ENCODE data around the gene DAGLA.

DAGLA gene, protein sequence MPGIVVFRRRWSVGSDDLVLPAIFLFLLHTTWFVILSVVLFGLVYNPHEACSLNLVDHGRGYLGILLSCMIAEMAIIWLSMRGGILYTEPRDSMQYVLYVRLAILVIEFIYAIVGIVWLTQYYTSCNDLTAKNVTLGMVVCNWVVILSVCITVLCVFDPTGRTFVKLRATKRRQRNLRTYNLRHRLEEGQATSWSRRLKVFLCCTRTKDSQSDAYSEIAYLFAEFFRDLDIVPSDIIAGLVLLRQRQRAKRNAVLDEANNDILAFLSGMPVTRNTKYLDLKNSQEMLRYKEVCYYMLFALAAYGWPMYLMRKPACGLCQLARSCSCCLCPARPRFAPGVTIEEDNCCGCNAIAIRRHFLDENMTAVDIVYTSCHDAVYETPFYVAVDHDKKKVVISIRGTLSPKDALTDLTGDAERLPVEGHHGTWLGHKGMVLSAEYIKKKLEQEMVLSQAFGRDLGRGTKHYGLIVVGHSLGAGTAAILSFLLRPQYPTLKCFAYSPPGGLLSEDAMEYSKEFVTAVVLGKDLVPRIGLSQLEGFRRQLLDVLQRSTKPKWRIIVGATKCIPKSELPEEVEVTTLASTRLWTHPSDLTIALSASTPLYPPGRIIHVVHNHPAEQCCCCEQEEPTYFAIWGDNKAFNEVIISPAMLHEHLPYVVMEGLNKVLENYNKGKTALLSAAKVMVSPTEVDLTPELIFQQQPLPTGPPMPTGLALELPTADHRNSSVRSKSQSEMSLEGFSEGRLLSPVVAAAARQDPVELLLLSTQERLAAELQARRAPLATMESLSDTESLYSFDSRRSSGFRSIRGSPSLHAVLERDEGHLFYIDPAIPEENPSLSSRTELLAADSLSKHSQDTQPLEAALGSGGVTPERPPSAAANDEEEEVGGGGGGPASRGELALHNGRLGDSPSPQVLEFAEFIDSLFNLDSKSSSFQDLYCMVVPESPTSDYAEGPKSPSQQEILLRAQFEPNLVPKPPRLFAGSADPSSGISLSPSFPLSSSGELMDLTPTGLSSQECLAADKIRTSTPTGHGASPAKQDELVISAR

DNA sequence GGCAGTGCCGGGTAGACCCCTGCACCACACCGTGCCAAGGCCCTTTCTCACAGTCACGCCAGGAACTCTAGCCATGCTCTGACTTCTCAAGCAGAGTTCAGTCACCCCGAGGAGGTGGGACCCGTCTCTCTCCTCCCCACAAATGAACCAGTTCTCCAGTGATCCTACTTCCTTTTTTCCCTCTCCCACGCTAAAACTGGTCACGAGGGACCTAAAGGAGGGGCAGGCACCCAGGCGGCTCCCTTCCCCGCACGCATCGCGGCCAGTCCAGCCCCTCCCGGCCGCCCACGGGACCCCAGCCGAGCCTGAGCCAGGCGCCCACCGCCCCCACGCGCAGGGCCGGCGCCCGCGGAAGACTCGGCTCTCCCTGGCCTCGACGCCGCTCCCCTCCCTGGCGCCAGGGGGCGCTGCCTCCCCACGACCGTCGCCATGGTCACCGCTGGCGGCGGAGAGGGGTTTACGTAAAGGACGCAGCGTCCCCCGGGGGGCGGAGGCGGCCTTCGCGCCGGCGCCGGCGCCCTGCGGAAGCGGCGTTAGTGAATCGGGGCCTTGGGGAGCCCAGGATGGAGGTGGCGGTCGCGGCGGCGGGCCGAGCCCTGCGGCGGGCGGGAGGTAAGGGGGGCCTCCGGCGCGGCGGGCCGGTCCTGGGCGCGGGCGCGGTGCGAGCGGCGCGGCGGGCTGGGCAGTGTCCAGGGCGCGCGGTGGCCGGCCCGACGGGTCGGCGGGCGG is at the start of gene DAGLA:
Gene DAGLA, plus strand, starts transcription at position 499 of the 729 bp plus-strand sequence. CDS start 39,765 bp downstream, outside the sequence.
- peak within 1 kb of the TSS; percentile 40 for H3K4me3 ChIP-seq (ENCODE audit: low read depth, low read length)
- TF ChIP-seq, protein P1, sequence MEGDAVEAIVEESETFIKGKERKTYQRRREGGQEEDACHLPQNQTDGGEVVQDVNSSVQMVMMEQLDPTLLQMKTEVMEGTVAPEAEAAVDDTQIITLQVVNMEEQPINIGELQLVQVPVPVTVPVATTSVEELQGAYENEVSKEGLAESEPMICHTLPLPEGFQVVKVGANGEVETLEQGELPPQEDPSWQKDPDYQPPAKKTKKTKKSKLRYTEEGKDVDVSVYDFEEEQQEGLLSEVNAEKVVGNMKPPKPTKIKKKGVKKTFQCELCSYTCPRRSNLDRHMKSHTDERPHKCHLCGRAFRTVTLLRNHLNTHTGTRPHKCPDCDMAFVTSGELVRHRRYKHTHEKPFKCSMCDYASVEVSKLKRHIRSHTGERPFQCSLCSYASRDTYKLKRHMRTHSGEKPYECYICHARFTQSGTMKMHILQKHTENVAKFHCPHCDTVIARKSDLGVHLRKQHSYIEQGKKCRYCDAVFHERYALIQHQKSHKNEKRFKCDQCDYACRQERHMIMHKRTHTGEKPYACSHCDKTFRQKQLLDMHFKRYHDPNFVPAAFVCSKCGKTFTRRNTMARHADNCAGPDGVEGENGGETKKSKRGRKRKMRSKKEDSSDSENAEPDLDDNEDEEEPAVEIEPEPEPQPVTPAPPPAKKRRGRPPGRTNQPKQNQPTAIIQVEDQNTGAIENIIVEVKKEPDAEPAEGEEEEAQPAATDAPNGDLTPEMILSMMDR (IDR thresholded peaks at IDR 0.05; ENCODE audit: low read depth, low read length) = peak; percentile 83

DNA sequence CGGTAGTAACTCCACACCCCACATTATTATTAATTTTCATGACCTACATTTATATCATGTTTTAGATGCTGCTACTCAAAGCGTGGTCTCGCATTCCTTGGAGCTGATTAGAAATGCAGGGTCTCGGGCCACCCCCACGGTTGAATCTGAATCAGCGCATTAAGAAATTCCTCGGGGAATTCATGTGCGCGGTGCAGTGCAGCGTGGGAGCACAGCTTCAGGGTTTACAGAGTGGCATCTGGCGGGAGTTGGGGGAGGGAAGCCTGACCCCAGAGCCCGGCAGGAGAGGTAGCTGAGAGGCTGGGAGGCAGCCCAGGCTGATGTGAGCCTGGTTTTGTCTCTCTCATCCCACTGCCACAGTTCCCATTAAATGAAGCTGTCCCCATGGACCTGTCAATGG is 48.1 kb upstream of the DAGLA start:
- H3K4me3 ChIP-seq (ENCODE audit: low read depth, low read length) = no peak overlapping the region
- TF ChIP-seq, protein P1 (IDR thresholded peaks at IDR 0.05; ENCODE audit: low read depth, low read length) = no peak

DNA sequence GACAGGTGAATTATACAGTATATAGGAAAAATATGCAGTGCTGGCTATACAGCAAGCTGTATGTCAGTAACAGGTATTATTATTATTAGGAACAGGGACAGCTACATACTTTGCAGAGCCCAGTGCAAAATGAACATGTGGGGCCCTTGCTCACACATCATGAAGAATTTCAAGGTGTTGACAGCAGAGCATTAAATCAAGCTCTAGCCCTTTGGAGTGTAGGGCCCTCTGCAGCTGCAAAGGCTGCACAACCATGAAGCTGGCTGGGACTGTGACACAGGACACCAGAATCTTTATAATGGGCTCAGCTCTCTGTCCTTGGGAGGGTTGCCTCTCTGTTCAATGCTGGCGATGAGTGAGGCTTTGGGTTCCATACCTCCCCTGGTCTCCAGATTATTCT is 44.9 kb upstream of the DAGLA start:
- no peak overlapping the region for H3K4me3 ChIP-seq (ENCODE audit: low read depth, low read length)
- TF ChIP-seq, protein P1 (IDR thresholded peaks at IDR 0.05; ENCODE audit: low read depth, low read length) = no peak

DNA sequence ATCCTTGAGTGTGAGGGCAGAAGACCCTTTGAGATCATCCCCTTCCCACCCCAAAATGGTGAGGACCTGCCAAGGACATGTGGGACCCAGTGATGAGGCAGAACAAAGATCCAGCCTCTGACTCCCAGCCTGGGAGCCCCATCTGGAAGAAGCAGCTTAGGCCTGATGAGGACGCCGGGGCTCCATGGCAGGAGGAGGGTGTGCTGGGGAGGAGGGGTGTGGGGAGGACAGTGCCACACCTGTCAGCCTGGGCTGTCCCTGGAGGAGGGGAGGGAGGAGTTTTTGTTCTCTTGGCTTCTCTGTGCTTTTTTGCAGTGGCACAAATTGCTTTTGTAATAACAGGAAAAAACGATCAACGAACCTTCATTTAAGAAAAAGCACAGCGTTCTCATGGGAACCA is 44.4 kb upstream of the DAGLA start:
- TF ChIP-seq, protein P1 (IDR thresholded peaks at IDR 0.05; ENCODE audit: low read depth, low read length) = no peak

DNA sequence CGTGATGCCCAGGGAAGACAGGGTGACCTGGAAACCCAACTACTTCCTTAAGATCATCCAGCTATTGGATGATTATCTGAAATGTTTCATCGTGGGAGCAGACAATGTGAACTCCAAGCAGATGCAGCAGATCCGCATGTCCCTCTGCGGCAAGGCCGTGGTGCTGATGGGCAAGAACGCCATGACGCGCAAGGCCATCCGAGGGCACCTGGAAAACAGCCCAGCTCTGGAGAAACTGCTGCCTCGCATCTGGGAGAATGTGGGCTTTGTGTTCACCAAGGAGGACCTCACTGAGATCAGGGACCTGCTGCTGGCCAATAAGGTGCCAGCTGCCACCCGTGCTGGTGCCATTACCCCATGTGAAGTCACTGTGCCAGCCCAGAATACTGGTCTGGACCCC is 43.5 kb upstream of the DAGLA start:
- TF ChIP-seq, protein P1 (IDR thresholded peaks at IDR 0.05; ENCODE audit: low read depth, low read length) = no peak

More for the DNA sequence above, 44.4 kb upstream of the DAGLA start:
- no peak overlapping the region for H3K4me3 ChIP-seq (ENCODE audit: low read depth, low read length)

DNA sequence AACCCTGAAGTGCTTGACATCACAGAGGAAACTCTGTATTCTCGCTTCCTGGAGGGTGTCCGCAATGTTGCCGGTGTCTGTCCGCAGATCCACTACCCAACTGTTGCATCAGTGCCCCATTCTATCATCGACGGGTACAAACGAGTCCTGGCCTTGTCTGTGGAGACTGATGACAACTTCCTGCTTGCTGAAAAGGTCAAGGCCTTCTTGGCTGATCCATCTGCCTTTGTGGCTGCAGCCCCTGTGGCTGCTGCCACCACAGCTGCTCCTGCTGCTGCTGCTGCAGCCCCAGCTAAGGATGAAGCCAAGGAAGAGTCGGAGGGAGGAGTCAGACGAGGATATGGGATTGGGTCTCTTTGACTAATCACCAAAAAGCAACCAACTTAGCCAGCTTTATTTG is 42.9 kb upstream of the DAGLA start:
- no peak overlapping the region for H3K4me3 ChIP-seq (ENCODE audit: low read depth, low read length)
- TF ChIP-seq, protein P1 (IDR thresholded peaks at IDR 0.05; ENCODE audit: low read depth, low read length) = no peak

More for the DNA sequence above, 43.5 kb upstream of the DAGLA start:
- H3K4me3 ChIP-seq (ENCODE audit: low read depth, low read length) = no peak overlapping the region

Data from WI38 (cell line).